Keratinocyte (primary cell): Measurements from ENCODE around the gene PTPRF. TPM values are rescaled to one million over a fixed set of nuclear protein-coding genes. Genes with fewer than 3 reads are reported as not detected.

Source experiments
- DNase-seq: peaks from one replicate; pipeline ENCODE4 v3.0.0-alpha.2; 2011; ENCODE audit warnings: low read depth, missing footprints, low spot score
- FAIRE-seq: peaks from 2 replicates; lab custom pipeline; 2011; peaks lifted over from hg19 to GRCh38; lab: Jason Lieb, UNC
- H2AFZ ChIP-seq: 2 replicates; pipeline ENCODE4 v1.6.0; 2012; ENCODE audit warnings: low read length, control low read depth, inconsistent platforms; ENCODE audit not compliant: control insufficient read depth
- H3K27ac ChIP-seq: 2 replicates; pipeline ENCODE4 v1.5.1; 2011; ENCODE audit warnings: low read length; ENCODE audit not compliant: control insufficient read depth, insufficient read depth
- H3K27me3 ChIP-seq: 3 replicates; pipeline ENCODE4 v1.6.0; 2011; ENCODE audit warnings: low read length; ENCODE audit not compliant: control insufficient read depth, insufficient read depth; ENCODE audit errors: extremely low read depth
- H3K36me3 ChIP-seq, 2 experiments: 2 replicates in 1 of 2; 3 replicates in 1 of 2; pipeline ENCODE4 v1.5.1; 2011; ENCODE audit warnings: low read length in 2 of 2, mild to moderate bottlenecking in 1 of 2; ENCODE audit not compliant: control insufficient read depth in 2 of 2, insufficient read depth in 2 of 2; ENCODE audit errors: extremely low read depth in 1 of 2
- H3K4me1 ChIP-seq: 3 replicates; pipeline ENCODE4 v1.5.1; 2011; ENCODE audit warnings: low read length; ENCODE audit not compliant: control insufficient read depth, insufficient read depth; ENCODE audit errors: extremely low read depth
- H3K4me2 ChIP-seq: 3 replicates; pipeline ENCODE4 v1.6.0; 2011; ENCODE audit warnings: low read depth, low read length; ENCODE audit not compliant: control insufficient read depth, insufficient read depth; ENCODE audit errors: extremely low read depth
- H3K4me3 ChIP-seq, 3 experiments: fragments of 200-600 bp in 1 of 3; sonication (generic) in 1 of 3; 2 replicates in 2 of 3; 3 replicates in 1 of 3; pipeline ENCODE4 v1.5.1; 2011 to 2016; ENCODE audit warnings: low read length in 3 of 3, mild to moderate bottlenecking in 3 of 3, control low read depth in 2 of 3, inconsistent platforms in 1 of 3, low read depth in 1 of 3, mixed read lengths in 1 of 3, mixed run types in 1 of 3, moderate library complexity in 1 of 3; ENCODE audit not compliant: control insufficient read depth in 2 of 3, insufficient read depth in 2 of 3; ENCODE audit errors: extremely low read depth in 1 of 3
- H3K79me2 ChIP-seq: 2 replicates; pipeline ENCODE4 v1.6.0; 2012; ENCODE audit warnings: low read length; ENCODE audit not compliant: control insufficient read depth, insufficient read depth
- H3K9ac ChIP-seq: 3 replicates; pipeline ENCODE4 v1.6.0; 2011; ENCODE audit warnings: low read length; ENCODE audit not compliant: control insufficient read depth, insufficient read depth; ENCODE audit errors: extremely low read depth
- H3K9me1 ChIP-seq: 3 replicates; pipeline ENCODE4 v1.6.0; 2011; ENCODE audit warnings: low read length; ENCODE audit not compliant: control insufficient read depth, insufficient read depth; ENCODE audit errors: extremely low read depth
- H3K9me3 ChIP-seq: 2 replicates; pipeline ENCODE4 v1.5.1; 2012; ENCODE audit warnings: low read depth, low read length; ENCODE audit not compliant: control insufficient read depth
- H4K20me1 ChIP-seq: 3 replicates; pipeline ENCODE4 v1.6.0; 2011; ENCODE audit warnings: low read length; ENCODE audit not compliant: control insufficient read depth, insufficient read depth; ENCODE audit errors: extremely low read depth
- CTCF ChIP-seq, 3 experiments: IDR thresholded peaks in 1 of 3; conservative IDR thresholded peaks in 1 of 3; optimal IDR thresholded peaks in 1 of 3; 2 replicates in 2 of 3; 3 replicates in 1 of 3; pipeline versions ENCODE3 to v1.5.1; 2011; ENCODE audit warnings: low read length in 3 of 3, mild to moderate bottlenecking in 3 of 3, moderate library complexity in 2 of 3, control low read depth in 1 of 3, inconsistent platforms in 1 of 3; ENCODE audit not compliant: insufficient read depth in 2 of 3; ENCODE audit errors: extremely low read depth in 1 of 3
- EZH2 ChIP-seq: IDR thresholded peaks from one replicate; pipeline ENCODE4 v1.6.1; 2012; ENCODE audit warnings: inconsistent platforms, mild to moderate bottlenecking, low read length, moderate library complexity
- dilution Hi-C: fragments of 300-500 bp; cut with MboI; formaldehyde crosslinking; loops from one replicate; pipeline ENCODE4 v1.7.0; 2020; ENCODE audit warnings: low sequenced_read_pairs; ENCODE audit not compliant: extremely low pct_ligation_motif_present
- polyA plus RNA-seq, 5 experiments: library from polyadenylated mRNA; depleted of rRNA in 3 of 5; stranded (reverse) in 3 of 5; stranded (forward) in 1 of 5; unstranded in 1 of 5; fragments of >200 nt; gene quantifications; 1 replicate in 1 of 5; 2 replicates in 3 of 5; 3 replicates in 1 of 5; pipeline versions ENCODE4 v1.2.1 to v1.2.3, GENCODE V29; 2011 to 2012; ENCODE audit warnings: missing spikeins in 2 of 5, low read depth in 1 of 5, low replicate concordance in 1 of 5

The PTPRF gene
- polyA plus RNA-seq, 1 donor (not counting 4 experiments of a cell fraction or from before 2014, with no cell fraction given), result 161 TPM

GRCh38 chr1:43584204-43584603 is 53.5 kb downstream of the PTPRF start:
- FAIRE-seq, result no peak
- DNase-seq, result no peak
- Histone ChIP-seq H3K4me2 (no peak overlapping the region), H3K27ac (no peak overlapping the region), H3K4me3 (no peak overlapping the region), H3K9me1 (peaks cover 2% of the 10 kb centered on the region), H3K4me1 (peaks cover 44% of the 10 kb centered on the region), H3K27me3 (no peaks in the 10 kb centered on the region), H2AFZ (no peak overlapping the region), H3K79me2 (peaks cover 23% of the 10 kb centered on the region), H4K20me1 (no peaks in the 10 kb centered on the region), H3K9me3 (no peaks in the 10 kb centered on the region), H3K36me3 (peaks cover 34 to 71% of the 10 kb centered on the region in 2 experiments), H3K9ac (no peak overlapping the region)
- TF ChIP-seq CTCF (optimal IDR thresholded peaks at IDR 0.05 in 1 of 3, IDR thresholded peaks at IDR 0.05 in 1 of 3, conservative IDR thresholded peaks at IDR 0.05 in 1 of 3; ENCODE audit: extremely low read depth in 1 of 3, insufficient read depth in 2 of 3, low read length in 3 of 3), result no peak
- TF ChIP-seq EZH2, result no peak
- dilution Hi-C loops, result no loop called here

- TF ChIP-seq EZH2 (no peak), CTCF (optimal IDR thresholded peaks at IDR 0.05 in 1 of 3, IDR thresholded peaks at IDR 0.05 in 1 of 3, conservative IDR thresholded peaks at IDR 0.05 in 1 of 3; ENCODE audit: extremely low read depth in 1 of 3, insufficient read depth in 2 of 3, low read length in 3 of 3) (no peak)
- Histone ChIP-seq H3K9ac (no peak overlapping the region), H4K20me1 (no peaks in the 10 kb centered on the region), H3K79me2 (peaks cover 23% of the 10 kb centered on the region), H3K36me3 (peaks cover 38 to 73% of the 10 kb centered on the region in 2 experiments), H3K9me3 (no peaks in the 10 kb centered on the region), H3K4me2 (no peak overlapping the region), H3K27me3 (no peaks in the 10 kb centered on the region), H2AFZ (no peak overlapping the region), H3K27ac (no peak overlapping the region), H3K9me1 (peaks cover 2% of the 10 kb centered on the region), H3K4me3 (no peak overlapping the region), H3K4me1 (peaks cover 44% of the 10 kb centered on the region)
- DNase-seq (no peak), FAIRE-seq (no peak)
- dilution Hi-C loops, result no loop called here
Observed at GRCh38 chr1:43585557-43585956, 54.9 kb downstream of the PTPRF start.
